Adrenal gland (tissue), 12 donors: Measurements from ENCODE around the gene BIRC5. TPM values are rescaled to one million over a fixed set of nuclear protein-coding genes. Genes with fewer than 3 reads are reported as not detected.
"Not testable (repeated sequence)": the region's sequence is repeated elsewhere in the genome, so short reads cannot be mapped to it uniquely, and the experiment has no call there.

Source experiments
- DNase-seq, 7 donors: peaks; one replicate each; pipeline ENCODE4 v3.0.0-alpha.2; 2019 to 2020
- H3K27ac ChIP-seq, 5 donors: fragments of 200-600 bp; sonication (generic) in 4 of 5; 1 replicate in 3 of 5; 2 replicates in 2 of 5; pipeline versions ENCODE4 v1.5.1 to v1.8.0; 2016 to 2020; ENCODE audit warnings: mild to moderate bottlenecking in 1 of 5
- H3K27me3 ChIP-seq: fragments of 200-600 bp; 2 replicates; pipeline ENCODE4 v1.8.0; 2021
- H3K36me3 ChIP-seq, 2 donors: fragments of 200-600 bp; replicated peaks in 1 of 2; 1 replicate in 1 of 2; 2 replicates in 1 of 2; pipeline versions ENCODE4 v1.5.1 to v1.8.0; 2018 to 2022
- H3K4me1 ChIP-seq, 2 donors: fragments of 200-600 bp; replicated peaks in 1 of 2; 1 replicate in 1 of 2; 2 replicates in 1 of 2; pipeline versions ENCODE4 v1.5.1 to v1.8.0; 2018 to 2021
- H3K4me3 ChIP-seq, 4 donors: fragments of 200-600 bp; sonication (generic) in 3 of 4; one replicate each; pipeline ENCODE4 v1.5.1; 2016 to 2018
- H3K9me3 ChIP-seq, 3 donors: fragments of 200-600 bp; sonication (generic) in 1 of 3; replicated peaks in 1 of 3; 1 replicate in 2 of 3; 2 replicates in 1 of 3; pipeline versions ENCODE4 v1.5.1 to v1.8.0; 2016 to 2021
- POLR2A ChIP-seq, 2 donors: fragments of 450-650 bp; IDR thresholded peaks; one replicate each; pipeline ENCODE4 v1.6.1; 2017; ENCODE audit warnings: antibody characterized with exemption in 2 of 2, mild to moderate bottlenecking in 2 of 2, moderate library complexity in 1 of 2
- WGBS, 4 donors: extraction: QIAGEN DNeasy Blood & Tissue Kit in 2 of 4; methylation state at CpG; one replicate each; pipeline versions ENCODE4 v1.1.5 to v1.1.7; 2013 to 2017; 5-methylcytosine and 5-hydroxymethylcytosine counted together
- intact Hi-C, 2 donors: fragments of 100-400 bp; cut with DNase I; formaldehyde crosslinking; loops; one replicate each; pipeline versions ENCODE4 v1.14.1 to v1.15.0; 2022 to 2023
- polyA plus RNA-seq, 3 donors: library from polyadenylated mRNA; stranded (reverse); fragments of 200-250 nt in 2 of 3; fragments of 350-450 nt in 1 of 3; fragmentation: Illumina TruSeq in 1 of 3; extraction: RNeasy Lipid Tissue Mini Kit (QIAGEN cat#74804) in 1 of 3; gene quantifications; one replicate each; pipeline ENCODE4 v1.2.3, GENCODE V29; 2013 to 2014
- total RNA-seq, 9 donors: library from RNA; depleted of rRNA in 4 of 9; stranded (reverse); fragments of >200 nt in 4 of 9; fragments of 120-200 nt in 1 of 9; fragmentation: NEBNext Ultra II Directional in 1 of 9; extraction: Animal tissue kit (Norgen Biotek cat#: 25700) in 1 of 9; gene quantifications; one replicate each; pipeline versions ENCODE4 v1.1.0 to v1.2.4, GENCODE V29; 2013 to 2023
- TF ChIP-seq, protein P1 (sequence below), 6 experiments: fragments of 450-650 bp in 4 of 6; fragments of 200-600 bp in 2 of 6; sonication (generic) in 1 of 6; IDR thresholded peaks; 1 replicate in 5 of 6; 2 replicates in 1 of 6; pipeline versions ENCODE4 v1.5.1 to v1.8.0; 2016 to 2021; ENCODE audit warnings: antibody characterized with exemption in 6 of 6, mild to moderate bottlenecking in 2 of 6, moderate library complexity in 1 of 6
- donor health status: healthy with polysubstance abuse.
- donor health status: Bipolar disorder and iron deficiency.
- donor health status: DM: yes; HTN: yes; CAD: no.
- donor health status: DM: no; HTN: no; CAD: no.
- donor health status: DM: no; HTN: no; CAD: no.
- donor health status: DM: yes; HTN: yes; CAD: no.

Gene BIRC5
- total and polyA plus RNA-seq, 12 donors = 0.12 to 17.6 (median 1.3) TPM

DNA sequence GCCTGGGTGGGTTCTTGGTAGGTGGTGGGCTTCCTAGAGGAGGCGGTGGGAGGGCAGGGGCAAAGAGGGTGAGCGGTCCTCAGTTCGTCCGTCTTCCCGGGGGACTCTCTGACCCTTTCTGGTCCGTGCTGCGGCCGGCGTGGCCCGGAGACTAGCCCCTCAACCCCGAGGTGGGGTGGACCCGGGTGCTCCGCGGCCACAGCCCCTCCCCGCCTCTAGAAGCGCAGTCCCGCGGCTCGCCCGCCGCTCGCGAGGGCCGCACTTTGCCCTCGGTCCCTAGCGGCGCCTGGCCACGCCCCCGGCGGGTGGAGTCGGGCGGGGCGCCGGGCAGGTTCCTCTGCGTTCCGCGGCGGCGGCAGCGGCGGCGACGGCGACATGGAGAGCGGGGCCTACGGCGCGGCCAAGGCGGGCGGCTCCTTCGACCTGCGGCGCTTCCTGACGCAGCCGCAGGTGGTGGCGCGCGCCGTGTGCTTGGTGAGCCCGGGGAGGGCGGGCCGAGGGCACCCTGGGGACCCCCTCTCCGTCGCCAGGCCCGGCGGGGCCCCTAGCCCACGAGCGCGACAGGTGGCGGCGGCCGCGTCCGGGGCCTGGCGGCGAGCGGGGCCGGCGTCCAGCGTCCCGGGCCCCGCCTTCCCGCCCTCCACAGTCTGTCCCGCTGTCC lies 45.7 kb upstream of the BIRC5 start, which contains the start of gene SYNGR2:
Gene SYNGR2 (plus strand): TSS at position 340 of the 661 bp plus-strand sequence. CDS start 36 bp downstream, at position 376.
- peak; percentile 78 to 87 (median 85) for DNase-seq
- WGBS, 4 donors = 0 to 10% (median 0%) methylated on average over 2 to 82 of the region's 84 CpGs
- intact Hi-C loops = no loop called here
- no peaks in the 10 kb centered on the region for H3K27me3 ChIP-seq
- peak within 1 kb of the TSS in 4 of 5 donors; percentile 51 to 83 (median 79) for H3K27ac ChIP-seq
- H3K4me1 ChIP-seq = peaks cover 18 to 31% of the 10 kb centered on the region in 2 donors
- H3K9me3 ChIP-seq = no peaks in the 10 kb centered on the region
- TF ChIP-seq, protein P1, sequence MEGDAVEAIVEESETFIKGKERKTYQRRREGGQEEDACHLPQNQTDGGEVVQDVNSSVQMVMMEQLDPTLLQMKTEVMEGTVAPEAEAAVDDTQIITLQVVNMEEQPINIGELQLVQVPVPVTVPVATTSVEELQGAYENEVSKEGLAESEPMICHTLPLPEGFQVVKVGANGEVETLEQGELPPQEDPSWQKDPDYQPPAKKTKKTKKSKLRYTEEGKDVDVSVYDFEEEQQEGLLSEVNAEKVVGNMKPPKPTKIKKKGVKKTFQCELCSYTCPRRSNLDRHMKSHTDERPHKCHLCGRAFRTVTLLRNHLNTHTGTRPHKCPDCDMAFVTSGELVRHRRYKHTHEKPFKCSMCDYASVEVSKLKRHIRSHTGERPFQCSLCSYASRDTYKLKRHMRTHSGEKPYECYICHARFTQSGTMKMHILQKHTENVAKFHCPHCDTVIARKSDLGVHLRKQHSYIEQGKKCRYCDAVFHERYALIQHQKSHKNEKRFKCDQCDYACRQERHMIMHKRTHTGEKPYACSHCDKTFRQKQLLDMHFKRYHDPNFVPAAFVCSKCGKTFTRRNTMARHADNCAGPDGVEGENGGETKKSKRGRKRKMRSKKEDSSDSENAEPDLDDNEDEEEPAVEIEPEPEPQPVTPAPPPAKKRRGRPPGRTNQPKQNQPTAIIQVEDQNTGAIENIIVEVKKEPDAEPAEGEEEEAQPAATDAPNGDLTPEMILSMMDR (IDR thresholded peaks at IDR 0.05) = no peak
- TF ChIP-seq POLR2A (IDR thresholded peaks at IDR 0.05) = peak; percentile 78 to 83
- peak within 1 kb of the TSS; percentile 18 to 75 (median 55) for H3K4me3 ChIP-seq
- peaks cover 0 to 7% of the 10 kb centered on the region in 2 donors for H3K36me3 ChIP-seq

DNA sequence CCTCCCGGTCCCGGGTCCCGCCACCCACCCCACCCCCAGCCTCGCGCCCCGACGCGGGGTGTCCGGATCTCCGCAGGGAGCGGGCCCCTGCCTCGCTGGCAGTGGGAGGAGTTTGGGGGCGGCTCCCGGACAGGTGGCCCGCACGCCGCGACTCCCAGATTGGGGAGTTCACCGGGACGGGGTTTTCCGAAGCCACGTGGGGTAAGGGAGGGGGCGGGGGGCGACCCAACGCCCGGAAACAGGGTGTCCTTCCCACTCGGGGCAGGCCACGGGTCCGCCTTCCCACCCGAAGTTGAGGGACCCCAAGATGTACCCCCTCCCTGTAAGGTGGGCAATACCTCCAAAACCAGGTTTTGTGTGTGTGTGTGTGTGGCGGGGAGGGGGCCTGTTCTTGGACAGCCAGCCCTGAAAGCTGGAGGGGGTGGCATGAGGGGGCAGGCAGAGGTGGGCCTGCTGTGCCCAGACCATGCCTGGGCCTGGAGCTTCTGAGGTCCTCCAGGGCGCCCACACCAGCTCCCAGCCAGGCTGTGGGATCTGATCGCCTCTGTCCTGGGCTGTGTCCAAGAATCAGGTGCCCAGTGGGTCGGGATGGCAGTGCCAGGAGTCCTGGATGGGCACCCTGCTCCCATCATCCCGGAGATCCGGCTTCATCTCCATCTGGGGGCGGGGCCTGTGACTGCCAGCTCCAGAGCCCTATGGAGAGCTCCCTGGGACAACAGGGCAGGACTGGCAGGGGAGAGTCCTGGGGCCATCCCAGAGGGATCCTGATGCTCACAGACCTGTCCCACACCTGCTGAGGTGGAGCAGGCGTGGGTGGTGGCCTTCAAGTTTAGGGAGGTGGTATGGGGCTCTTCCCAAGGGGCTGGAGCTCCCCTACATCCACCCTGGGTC lies 44.9 kb upstream of the BIRC5 start:
- intact Hi-C loops = no loop called here
- WGBS, 4 donors = 6 to 26% (median 8%) methylated on average over 6 to 38 of the region's 38 CpGs; no CpG with 5 or more reads in 1 of the 4 donors
- Histone ChIP-seq H3K27ac (peak overlapping the region in 4 of 5 donors; percentile 51 to 83 (median 79)), H3K27me3 (no peaks in the 10 kb centered on the region), H3K4me3 (peak overlapping the region; percentile 18 to 75 (median 55)), H3K4me1 (peaks cover 22 to 39% of the 10 kb centered on the region in 2 donors), H3K9me3 (no peaks in the 10 kb centered on the region), H3K36me3 (peaks cover 0 to 7% of the 10 kb centered on the region in 2 donors)
- TF ChIP-seq, protein P1 (IDR thresholded peaks at IDR 0.05) = no peak
- TF ChIP-seq POLR2A (IDR thresholded peaks at IDR 0.05) = no peak
- peak; percentile 66 to 89 (median 82) for DNase-seq

DNA sequence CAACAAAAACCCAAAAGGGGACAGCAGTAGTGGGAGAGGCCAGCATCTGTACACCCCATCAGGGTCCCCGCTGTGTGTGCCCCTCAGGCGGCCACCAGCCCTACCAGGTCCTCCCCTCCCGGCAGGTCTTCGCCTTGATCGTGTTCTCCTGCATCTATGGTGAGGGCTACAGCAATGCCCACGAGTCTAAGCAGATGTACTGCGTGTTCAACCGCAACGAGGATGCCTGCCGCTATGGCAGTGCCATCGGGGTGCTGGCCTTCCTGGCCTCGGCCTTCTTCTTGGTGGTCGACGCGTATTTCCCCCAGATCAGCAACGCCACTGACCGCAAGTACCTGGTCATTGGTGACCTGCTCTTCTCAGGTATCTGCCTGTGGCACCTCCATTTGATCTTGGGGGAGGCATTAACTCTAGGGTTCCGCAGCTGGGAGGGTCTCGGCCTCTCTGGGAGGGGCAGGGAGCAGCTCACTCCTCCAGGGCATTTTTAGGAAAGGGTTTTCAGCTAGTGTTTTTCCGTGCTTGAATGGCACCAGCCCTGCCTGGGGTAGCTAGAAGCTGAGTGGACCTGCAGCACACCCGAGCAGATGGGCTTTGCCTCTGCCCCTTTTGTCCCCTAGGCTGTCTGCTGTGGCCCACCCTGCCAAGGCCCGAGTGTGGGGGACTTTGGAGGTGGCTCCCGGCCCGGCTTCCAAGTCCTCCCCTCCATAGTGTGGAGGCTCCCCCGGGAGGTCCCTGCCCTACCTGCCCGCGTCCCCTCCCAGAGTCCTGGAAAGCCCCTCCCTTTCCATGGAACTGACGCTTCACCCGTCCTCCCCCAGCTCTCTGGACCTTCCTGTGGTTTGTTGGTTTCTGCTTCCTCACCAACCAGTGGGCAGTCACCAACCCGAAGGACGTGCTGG lies 43.1 kb upstream of the BIRC5 start:
- 90 to 94% (median 92%) methylated on average over 28 to 31 of the region's 31 CpGs for whole genome bisulfite sequencing, 4 donors
- no peak for DNase-seq
- Histone ChIP-seq H3K4me3 (no peak overlapping the region), H3K4me1 (peaks cover 23 to 57% of the 10 kb centered on the region in 2 donors), H3K27ac (no peak overlapping the region), H3K36me3 (peaks cover 0 to 7% of the 10 kb centered on the region in 2 donors), H3K27me3 (no peaks in the 10 kb centered on the region), H3K9me3 (no peaks in the 10 kb centered on the region)
- intact Hi-C loops = loop anchor here in 1 of 2 donors (5.0 kb wide), 2 partner anchors 44 to 59 kb away; partner anchors contain the start of gene TMC6
- no peak for TF ChIP-seq POLR2A (IDR thresholded peaks at IDR 0.05)
- TF ChIP-seq, protein P1 (IDR thresholded peaks at IDR 0.05) = no peak

DNA sequence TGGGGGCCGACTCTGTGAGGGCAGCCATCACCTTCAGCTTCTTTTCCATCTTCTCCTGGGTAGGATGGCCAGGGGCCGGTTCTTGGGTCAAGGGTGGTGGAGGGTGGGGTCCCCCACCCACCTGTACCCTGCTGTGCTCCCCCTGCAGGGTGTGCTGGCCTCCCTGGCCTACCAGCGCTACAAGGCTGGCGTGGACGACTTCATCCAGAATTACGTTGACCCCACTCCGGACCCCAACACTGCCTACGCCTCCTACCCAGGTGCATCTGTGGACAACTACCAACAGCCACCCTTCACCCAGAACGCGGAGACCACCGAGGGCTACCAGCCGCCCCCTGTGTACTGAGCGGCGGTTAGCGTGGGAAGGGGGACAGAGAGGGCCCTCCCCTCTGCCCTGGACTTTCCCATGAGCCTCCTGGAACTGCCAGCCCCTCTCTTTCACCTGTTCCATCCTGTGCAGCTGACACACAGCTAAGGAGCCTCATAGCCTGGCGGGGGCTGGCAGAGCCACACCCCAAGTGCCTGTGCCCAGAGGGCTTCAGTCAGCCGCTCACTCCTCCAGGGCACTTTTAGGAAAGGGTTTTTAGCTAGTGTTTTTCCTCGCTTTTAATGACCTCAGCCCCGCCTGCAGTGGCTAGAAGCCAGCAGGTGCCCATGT lies 42.3 kb upstream of the BIRC5 start:
- H3K4me1 ChIP-seq = peaks cover 28 to 64% of the 10 kb centered on the region in 2 donors
- H3K9me3 ChIP-seq, DNase-seq, H3K4me3 ChIP-seq, H3K27me3 ChIP-seq, H3K36me3 ChIP-seq: not testable (repeated sequence)
- 80 to 94% (median 92%) methylated on average over 13 to 19 of the region's 19 CpGs for WGBS, 4 donors
- peak overlapping the region in 2 of 5 donors; percentile 71 to 89 for H3K27ac ChIP-seq
- intact Hi-C loops = loop anchor here in 1 of 2 donors (5.0 kb wide), 2 partner anchors 44 to 59 kb away; partner anchors contain the start of gene TMC6
